ENCODE measurements around the gene ARID5A.

Gene ARID5A

GRCh38 chr2:96601382-96602292 is 65.1 kb downstream of the ARID5A start:
- no peak for DNase-seq (ENCODE audit: low spot score)
